NCI-H128 (cell line): ENCODE data around the gene CR1L.
"Not testable (repeated sequence)": the region's sequence is repeated elsewhere in the genome, so short reads cannot be mapped to it uniquely, and the experiment has no call there.

ENCODE experiments used
- DNase-seq: peaks from one replicate; lab custom pipeline; 2025; ENCODE audit not compliant: unreplicated experiment; lab: John Stamatoyannopoulos, UW

The CR1L gene

DNA sequence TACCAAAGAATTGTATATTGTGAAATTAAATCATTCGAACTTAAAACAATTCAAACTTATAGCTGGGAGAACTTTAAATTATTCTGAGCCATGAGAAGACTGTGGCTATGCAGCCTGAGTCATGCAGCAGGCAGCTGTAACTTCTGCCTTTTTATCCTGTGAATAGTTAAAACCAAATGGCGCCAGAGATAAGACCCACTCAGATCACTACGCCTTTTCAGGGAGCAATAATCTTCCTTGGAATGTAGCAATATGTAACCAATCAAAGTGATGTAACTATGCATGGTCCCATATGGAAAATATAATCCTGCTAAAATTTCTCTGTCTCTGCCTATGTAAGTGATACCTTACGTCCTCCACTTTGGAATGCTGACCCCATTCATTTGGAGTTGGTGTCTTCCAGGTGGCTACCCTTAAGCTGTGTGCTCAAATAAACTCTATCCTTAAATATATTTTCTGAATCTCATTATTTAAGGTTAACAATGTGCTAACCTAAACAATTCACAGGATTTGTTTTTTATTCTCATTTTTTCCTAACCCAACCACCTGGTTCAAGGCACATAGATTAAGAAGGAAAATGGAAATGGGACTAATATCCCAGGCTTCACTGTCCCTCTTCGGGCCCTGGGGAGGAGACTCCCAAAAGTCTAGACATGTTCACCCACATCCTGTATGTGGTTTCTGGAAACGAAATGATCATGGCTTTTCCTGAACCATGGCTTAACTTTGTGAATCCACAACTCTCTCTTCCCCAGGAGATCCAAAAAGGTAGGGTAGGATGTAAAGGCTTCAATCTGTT is 35.9 kb downstream of the CR1L start:
- DNase-seq = not testable (repeated sequence)

- DNase-seq = not testable (repeated sequence)
Observed at GRCh38 chr1:207682872-207683434, 38.0 kb downstream of the CR1L start.

GRCh38 chr1:207690551-207690950 is 45.6 kb downstream of the CR1L start:
- not testable (repeated sequence) for DNase-seq

GRCh38 chr1:207691010-207691409 is 46.1 kb downstream of the CR1L start:
- DNase-seq = no peak

- no peak for DNase-seq
Observed at GRCh38 chr1:207691841-207692240, 46.9 kb downstream of the CR1L start.

- DNase-seq = not testable (repeated sequence)
Observed at GRCh38 chr1:207692291-207692690, 47.4 kb downstream of the CR1L start.

DNA sequence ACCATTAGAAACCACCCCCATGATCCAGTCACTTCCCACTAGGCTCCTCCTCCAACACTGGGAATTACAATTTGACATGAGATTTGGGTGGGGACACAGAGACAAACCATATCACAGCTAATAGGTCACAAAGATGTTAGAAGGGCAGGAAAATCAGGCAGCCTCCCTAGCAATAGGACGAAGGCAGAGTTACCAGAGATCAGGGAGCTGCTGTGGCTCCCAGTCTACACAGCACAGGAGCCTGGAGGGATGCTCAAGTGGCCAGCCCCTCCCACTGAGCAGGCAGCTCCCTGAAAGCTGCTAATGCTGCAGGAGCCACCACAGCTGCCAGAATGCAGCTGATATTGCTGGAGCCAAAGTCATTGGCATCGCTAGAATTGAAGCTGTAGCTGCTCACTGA is 51.0 kb downstream of the CR1L start:
- DNase-seq = no peak

DNA sequence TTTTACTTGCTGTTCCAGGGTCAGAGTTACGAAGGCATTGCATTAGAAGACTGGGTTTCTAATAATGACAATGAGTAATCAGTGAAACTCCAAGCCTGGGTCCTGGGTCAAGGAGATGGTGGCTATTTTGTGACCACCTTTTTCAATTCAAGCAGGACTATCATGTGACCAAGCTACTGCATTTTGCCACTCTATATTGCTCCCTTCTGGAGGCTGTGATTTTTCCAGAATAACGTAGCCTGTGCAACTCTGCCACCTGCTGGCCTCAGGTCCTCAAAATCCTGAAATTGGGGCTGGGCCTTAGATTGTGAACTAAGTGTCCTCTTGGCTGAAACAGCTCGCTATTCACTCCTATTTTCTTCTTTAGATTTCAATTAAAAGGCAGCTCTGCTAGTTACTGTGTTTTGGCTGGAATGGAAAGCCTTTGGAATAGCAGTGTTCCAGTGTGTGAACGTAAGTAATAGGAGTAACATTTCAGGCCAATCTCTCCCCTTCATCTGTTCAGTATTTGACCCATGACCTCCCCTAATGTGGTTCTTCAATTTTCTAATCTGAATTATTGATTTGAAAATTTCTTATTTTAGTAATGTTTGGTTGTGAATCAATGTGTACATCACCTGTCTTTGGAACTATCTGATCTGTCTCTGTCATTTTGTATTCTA is 54.0 kb downstream of the CR1L start:
- DNase-seq = peak; percentile 15

GRCh38 chr1:207702317-207702716 is 57.4 kb downstream of the CR1L start:
- no peak for DNase-seq

GRCh38 chr1:207703712-207704111 is 58.8 kb downstream of the CR1L start:
- no peak for DNase-seq

- DNase-seq = not testable (repeated sequence)
Observed at GRCh38 chr1:207708004-207708403, 63.1 kb downstream of the CR1L start.

DNA sequence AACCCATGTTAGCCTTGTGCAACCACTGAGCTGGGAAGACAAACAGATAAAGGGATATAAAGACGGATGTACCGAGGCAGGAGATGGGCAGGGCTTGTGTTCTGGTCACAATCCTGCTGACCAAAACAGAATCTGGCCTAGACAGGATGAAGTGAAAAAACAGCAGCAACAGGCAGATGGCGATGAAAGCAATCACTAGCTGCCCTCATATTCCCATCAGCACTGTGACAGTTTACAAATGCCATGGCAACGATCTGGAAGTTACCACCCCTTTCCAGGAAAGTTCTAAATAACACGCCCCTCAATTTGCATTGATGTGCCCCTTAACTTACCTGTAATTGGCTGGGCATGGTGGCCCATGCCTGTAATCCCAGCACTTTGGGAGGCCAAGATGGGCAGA is 66.4 kb downstream of the CR1L start:
- DNase-seq = no peak

- DNase-seq = not testable (repeated sequence)
Observed at GRCh38 chr1:207712701-207713100, 67.8 kb downstream of the CR1L start.

GRCh38 chr1:207713529-207713928 is 68.6 kb downstream of the CR1L start:
- DNase-seq = no peak

- DNase-seq = no peak
Observed at GRCh38 chr1:207719234-207719633, 74.3 kb downstream of the CR1L start.

GRCh38 chr1:207728200-207728858 is 83.4 kb downstream of the CR1L start:
- not testable (repeated sequence) for DNase-seq

- not testable (repeated sequence) for DNase-seq
Observed at GRCh38 chr1:207737503-207738157, 92.7 kb downstream of the CR1L start.

DNA sequence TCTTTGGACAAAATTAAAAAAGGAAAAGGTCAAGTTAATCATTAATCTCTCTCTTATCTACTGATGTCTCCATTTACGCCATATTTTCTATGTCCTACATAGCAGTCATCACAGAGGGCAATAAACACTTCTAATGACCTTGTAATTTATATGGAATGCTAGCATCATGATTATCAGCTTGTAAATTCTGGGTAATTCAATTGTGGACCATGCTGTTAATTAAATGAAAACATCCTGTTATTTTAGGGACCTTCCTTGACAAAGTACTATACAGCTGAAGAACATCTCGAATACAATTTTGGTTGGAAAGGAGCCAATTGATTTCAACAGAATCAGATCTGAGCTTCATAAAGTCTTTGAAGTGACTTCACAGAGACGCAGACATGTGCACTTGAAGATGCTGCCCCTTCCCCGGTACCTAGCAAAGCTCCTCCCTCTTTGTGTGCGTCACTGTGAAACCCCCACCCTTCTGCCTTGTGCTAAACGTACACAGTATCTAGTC is 93.3 kb downstream of the CR1L start:
- DNase-seq = not testable (repeated sequence)

DNA sequence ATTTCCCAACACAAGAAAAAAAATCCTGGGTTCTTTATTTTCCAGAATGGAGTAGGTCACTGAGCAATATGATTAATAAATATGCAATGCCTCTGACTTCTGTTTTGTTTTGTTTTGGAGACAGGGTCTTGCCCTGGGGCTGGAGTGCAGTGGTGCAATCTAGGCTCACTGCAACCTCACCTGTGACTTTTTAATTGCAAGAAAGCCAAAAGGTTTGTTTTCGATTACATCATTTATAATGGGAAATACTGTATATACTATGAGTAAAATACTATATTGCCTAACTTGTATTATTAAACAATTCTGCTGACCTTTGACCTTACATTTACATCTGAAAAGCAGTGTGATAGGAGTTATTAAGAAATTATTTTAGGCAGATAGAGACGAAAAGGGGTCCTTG is 95.3 kb downstream of the CR1L start:
- DNase-seq = no peak

DNA sequence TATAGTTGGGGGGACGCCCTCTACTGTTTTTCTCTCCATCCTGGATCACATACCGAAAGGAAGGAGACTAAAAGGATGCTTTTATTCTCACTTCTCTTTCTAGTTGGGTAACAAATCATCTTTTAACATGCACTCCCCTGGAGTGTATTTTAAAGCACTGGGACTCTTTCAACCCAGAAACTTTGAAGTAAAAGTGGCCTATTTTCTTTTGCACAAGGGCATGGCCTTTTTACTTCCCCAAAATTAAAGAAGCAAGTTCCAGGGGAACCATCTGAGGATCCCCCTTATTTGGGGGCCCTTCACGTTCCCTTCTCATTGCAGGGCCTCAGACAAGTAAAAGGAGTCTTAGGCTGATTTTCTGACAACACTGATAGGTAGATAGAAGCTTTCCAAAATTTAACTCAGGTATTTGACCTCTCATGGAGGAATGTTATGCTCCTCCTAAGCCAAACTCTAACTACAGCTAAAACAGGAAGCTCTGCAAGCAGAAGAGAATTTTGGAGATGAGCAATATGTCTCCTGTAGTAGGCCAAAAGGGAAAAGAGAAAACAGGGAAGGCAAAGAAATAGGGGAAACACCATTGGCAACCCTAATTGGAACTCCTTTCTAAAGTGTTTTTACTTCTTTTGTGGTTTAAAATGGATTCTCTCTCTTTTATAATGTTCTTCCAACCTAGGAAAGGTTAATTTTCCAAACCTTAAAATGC is 98.1 kb downstream of the CR1L start:
- DNase-seq = no peak
